Measurements from ENCODE around the gene SPDYE2B.
A peak's percentile ranks its signal among the peaks of the same experiment; 100 is the strongest.
"Not testable (repeated sequence)": the region's sequence is repeated elsewhere in the genome, so short reads cannot be mapped to it uniquely, and the experiment has no call there.

The SPDYE2B gene, protein sequence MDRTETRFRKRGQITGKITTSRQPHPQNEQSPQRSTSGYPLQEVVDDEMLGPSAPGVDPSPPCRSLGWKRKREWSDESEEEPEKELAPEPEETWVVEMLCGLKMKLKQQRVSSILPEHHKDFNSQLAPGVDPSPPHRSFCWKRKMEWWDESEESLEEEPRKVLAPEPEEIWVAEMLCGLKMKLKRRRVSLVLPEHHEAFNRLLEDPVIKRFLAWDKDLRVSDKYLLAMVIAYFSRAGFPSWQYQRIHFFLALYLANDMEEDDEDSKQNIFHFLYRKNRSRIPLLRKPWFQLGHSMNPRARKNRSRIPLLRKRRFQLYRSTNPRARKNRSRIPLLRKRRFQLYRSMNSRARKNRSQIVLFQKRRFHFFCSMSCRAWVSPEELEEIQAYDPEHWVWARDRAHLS
- total RNA-seq: 0 reads per million in 2 donors

- not testable (repeated sequence) for DNase-seq
Observed at GRCh38 chr7:102649924-102650323, at the start of gene SPDYE2B. Gene SPDYE2B, plus strand, starts transcription at chr7:102650319. Its CDS starts 2,030 bp downstream, at chr7:102652349.

GRCh38 chr7:102602317-102602716, 47.8 kb upstream of the SPDYE2B start:
- not testable (repeated sequence) for DNase-seq

- DNase-seq: not testable (repeated sequence)
Observed at GRCh38 chr7:102604431-102605145, 45.5 kb upstream of the SPDYE2B start.

- DNase-seq: not testable (repeated sequence)
Observed at GRCh38 chr7:102606848-102607247, 43.3 kb upstream of the SPDYE2B start.

- DNase-seq: not testable (repeated sequence)
Observed at GRCh38 chr7:102609734-102610133, 40.4 kb upstream of the SPDYE2B start.

GRCh38 chr7:102610441-102610840, 39.7 kb upstream of the SPDYE2B start:
- not testable (repeated sequence) for DNase-seq

- DNase-seq: not testable (repeated sequence)
Observed at GRCh38 chr7:102611013-102611674, 39.0 kb upstream of the SPDYE2B start.

- DNase-seq: peak in 1 of 5 experiments; percentile 0
Observed at GRCh38 chr7:102611675-102612325, 38.3 kb upstream of the SPDYE2B start.

DNA sequence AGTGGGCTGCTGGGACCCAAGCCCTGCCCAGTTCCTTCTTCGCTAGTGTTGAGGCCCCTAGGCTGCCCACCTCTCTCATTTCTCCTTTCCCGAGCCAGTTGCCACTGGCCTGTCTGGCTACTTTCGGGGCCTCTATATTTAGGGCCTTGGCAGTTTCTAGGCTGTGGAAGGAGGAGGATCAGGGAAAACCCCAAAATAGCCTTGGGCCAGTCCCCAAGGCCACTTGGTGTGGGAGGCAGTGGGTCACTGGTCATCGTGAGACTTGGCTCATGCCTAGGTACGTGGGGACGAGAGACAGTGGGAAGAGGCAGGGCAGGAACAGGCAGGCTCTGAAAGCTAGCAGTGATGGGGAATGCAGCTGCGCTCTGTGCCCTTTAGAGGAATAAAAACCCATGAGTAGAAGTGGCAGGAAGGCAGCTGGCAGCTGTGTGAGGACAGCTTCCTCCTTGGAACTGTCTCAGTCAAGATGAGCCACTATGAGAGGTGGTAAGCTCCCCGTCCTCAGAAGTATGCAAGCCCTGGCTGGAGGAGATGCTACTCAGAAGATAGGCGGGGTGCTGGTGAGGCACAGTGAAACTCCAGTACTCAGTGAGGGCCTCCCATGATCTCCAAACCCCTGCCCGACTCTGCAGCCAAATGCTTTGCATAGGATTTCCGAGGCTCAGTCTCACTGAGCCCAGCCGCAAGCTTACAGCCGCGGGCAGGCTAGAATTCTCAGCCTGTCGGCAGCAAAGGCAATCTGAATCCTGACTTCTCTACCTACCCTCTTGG, 36.4 kb upstream of the SPDYE2B start:
- not testable (repeated sequence) for DNase-seq

DNA sequence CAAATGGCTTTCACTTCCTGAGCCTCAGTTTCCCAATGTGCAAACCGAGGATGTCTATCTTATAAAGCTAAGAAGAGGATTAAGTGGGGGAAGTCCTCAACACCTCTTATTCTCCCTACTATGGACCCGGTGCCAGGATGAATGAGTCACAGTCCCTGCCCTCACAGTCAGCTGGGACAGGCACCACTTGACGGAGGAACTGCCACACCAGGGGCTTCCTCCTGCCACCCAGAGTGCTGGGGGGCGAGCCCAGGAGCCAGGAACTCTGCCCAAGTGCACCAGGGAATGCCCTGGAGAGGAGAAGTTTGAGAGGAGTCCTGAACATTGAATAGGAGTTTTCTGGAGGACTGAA, 35.8 kb upstream of the SPDYE2B start:
- not testable (repeated sequence) for DNase-seq

DNA sequence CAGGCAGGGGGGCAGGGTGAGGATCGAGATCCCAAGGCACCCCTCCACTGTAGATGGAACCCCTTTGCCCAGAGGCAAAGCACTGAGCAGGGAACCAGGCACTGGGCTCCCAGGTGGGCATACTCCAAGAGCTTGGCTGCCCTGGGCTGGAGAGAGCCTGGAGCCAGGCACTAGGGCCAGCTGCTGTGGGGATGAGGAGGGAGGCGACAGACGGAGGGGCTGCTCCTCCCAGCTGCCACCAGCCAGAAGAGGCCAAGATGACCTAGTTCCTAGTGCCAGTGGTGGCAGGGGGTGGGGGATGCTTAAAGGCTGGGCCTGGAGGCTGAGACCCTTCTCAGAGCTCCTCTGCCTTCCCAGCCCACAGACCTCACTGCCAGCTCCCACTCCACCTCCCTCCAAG, 35.2 kb upstream of the SPDYE2B start:
- not testable (repeated sequence) for DNase-seq

GRCh38 chr7:102615930-102616329, 34.2 kb upstream of the SPDYE2B start:
- DNase-seq: not testable (repeated sequence)

DNA sequence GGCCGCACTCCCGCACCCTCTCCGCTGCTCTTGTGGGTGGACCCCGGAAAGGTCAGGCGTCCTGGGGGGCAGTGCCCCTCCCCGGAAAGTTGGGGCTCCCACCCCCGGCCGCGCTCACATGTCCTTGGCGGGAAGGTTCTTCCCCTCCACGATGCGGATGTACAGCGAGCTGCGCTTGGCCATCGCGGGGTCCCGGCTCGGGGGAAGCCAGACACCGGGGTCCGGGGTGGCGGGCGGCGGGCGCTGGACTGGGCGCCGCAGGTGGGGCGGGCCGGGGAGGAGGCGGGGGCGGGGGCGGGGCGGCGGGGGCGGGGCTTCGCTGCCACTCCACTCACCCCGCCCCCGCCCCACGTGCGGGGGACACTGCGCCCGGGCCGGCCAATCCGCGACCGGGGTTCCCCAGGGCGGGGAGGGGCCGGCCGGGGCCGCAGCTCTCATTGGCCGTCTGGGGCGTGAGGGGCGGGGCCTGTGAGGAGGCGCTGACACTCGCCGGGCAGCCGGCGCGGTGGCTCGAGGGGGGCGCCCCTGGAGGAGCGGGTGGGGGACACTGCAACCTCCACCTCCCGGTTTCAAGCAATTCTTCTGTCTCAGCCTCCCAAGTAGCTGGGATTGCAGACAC, 33.5 kb upstream of the SPDYE2B start, which contains the start of gene RASA4:
Gene RASA4 (minus strand): TSS at position 250 of the 619 bp plus-strand sequence. CDS start 67 bp downstream, at position 183.
- peak in 2 of 5 experiments; percentile 3 to 33 for DNase-seq

DNA sequence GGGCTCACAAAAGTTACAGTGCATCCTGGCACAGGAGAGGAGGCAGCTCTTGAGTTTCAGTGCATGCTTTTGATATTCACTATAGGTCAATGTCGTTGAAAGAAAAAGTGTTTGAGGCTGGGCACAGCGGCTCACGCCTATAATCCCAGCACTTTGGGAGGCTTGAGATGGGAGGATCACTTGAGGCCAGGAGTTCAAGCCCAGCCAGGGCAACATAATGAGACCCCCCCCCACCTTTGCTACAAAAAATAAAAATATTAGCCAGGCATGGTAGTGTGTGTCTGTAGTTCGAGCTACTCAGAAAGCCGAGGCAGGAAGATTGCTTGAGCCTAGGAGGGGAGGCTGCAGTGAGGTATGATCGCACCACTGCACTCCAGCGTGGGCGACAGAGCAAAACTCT, 32.0 kb upstream of the SPDYE2B start:
- DNase-seq: not testable (repeated sequence)

GRCh38 chr7:102627271-102627904, 22.7 kb upstream of the SPDYE2B start:
- DNase-seq: not testable (repeated sequence)

DNA sequence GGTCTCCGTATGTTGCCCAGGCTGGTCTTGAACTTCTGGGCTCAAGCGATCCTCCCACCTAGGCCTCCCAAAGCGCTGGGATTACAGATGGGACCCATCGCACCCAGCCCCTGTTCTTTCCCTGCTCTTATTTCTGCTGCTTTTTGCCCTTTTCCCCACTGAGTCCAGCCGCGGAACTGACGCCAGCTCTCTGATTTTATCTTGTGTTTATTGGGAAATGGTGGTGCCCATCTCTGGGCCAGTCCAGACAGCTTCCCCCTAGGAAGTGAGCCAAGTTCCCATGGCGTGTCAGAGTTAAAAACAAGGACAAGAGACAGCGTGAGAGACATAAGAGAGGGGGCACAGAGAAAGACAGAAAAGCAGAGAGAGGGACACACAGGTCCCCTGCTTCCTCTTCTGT, 19.5 kb upstream of the SPDYE2B start:
- DNase-seq: not testable (repeated sequence)

DNA sequence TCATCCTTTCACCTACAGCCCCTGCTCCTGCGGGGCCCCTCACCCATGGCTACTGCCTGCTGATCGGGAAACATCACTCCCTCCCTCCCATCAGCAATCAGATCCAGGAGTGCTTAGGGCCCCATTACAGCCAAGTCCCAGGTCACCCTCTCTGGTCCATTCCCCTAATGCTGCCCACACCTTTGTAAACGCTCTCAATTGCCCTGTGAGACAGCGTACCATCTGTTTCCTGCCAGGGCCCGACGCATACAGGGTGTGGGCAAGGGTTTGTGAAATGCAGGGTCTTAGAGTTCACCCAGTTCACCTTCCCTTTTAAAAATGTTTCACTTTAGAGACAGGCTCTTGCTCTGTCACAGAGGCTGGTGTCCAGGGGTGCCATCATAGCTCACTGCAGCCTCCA, 15.8 kb upstream of the SPDYE2B start:
- DNase-seq: not testable (repeated sequence)

DNA sequence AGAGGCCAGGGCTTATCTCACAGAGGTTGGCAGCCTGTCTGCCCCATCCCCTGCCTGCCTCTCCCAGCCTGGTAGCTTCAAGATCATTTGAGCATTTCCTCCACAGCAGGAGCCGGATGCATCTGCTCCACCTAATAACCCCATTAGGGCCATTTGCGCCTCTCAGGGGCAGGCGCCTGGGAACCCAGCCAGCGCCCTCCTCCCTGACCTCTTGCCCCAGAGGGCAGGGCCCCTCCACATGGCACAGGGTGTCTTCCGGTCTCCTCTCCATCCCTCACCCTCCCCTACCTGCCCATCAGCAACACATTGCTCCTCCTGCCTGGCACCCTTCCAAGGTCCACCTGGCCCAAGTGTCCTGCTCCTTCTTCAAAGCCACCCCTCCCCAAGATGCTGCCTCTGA, 14.8 kb upstream of the SPDYE2B start:
- not testable (repeated sequence) for DNase-seq

- not testable (repeated sequence) for DNase-seq
Observed at GRCh38 chr7:102636956-102637355, 13.2 kb upstream of the SPDYE2B start.

DNA sequence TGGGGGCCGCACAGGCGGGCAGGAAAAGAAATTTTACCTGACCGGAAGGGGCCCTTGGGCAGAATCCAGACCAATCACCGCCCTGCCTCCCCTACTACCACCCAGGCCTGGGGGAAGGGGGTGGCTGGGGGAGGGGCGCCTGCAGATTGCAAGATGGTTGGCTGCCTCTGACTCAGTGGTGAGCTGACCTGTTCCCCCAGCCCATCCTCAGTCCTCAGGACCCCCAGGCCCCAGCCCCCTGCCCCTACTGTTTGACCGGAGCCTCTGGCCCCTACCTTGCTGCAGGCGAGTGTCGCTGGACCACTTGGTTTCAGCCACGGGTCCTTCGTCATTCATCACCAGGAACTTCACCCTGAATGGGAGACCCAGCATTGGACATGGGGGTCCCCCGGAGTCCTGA, 11.3 kb upstream of the SPDYE2B start:
- not testable (repeated sequence) for DNase-seq

GRCh38 chr7:102642691-102643090, 7.4 kb upstream of the SPDYE2B start, which contains the start of gene UPK3BL1:
Gene UPK3BL1, minus strand, starts transcription at chr7:102642791. Its CDS starts 50 bp downstream, at chr7:102642741.
- not testable (repeated sequence) for DNase-seq
